ENCODE measurements around the gene FOXF2. TPM values are rescaled to one million over a fixed set of nuclear protein-coding genes. Genes with fewer than 3 reads are reported as not detected.

FOXF2 gene
- total and polyA plus RNA-seq, 7 experiments from 2014 or later = not detected

- ATAC-seq (no peak), DNase-seq (no peak)
- Histone ChIP-seq H3K4me1 (ENCODE audit: control insufficient read depth in 2 of 2, insufficient read depth in 2 of 2, low read length in 2 of 2) (no peaks in the 10 kb centered on the region), H3K36me3 (ENCODE audit: control insufficient read depth in 2 of 3, insufficient read depth in 3 of 3, low read length in 3 of 3) (no peaks in the 10 kb centered on the region), H3K27ac (ENCODE audit: low read depth, low read length) (no peak overlapping the region), H3K27me3 (ENCODE audit: control insufficient read depth in 2 of 2, insufficient read depth in 2 of 2, low read length in 2 of 2) (peaks cover 0 to 10% of the 10 kb centered on the region in 2 donors), H3K9me3 (ENCODE audit: control insufficient read depth in 2 of 3, low read length in 3 of 3) (no peaks in the 10 kb centered on the region), H3K4me3 (ENCODE audit: low read length) (no peak overlapping the region)
- H3K4me3 Mint-ChIP-seq = no peak overlapping the region
- peaks cover 0 to 3% (median 0%) of the 10 kb centered on the region in 5 donors for H3K36me3 Mint-ChIP-seq
- H3K27me3 Mint-ChIP-seq = peaks cover 45 to 59% (median 46%) of the 10 kb centered on the region in 5 donors
- no peak overlapping the region for H3K27ac Mint-ChIP-seq
- peaks cover 0 to 12% (median 4%) of the 10 kb centered on the region in 7 donors for H3K4me1 Mint-ChIP-seq
- ChIA-PET CTCF (interaction anchor here (0.5 kb wide), 1 partner anchor 1190 kb away, joined by 3 read pairs; no protein-coding TSS in a partner anchor), POLR2A (no interaction called here)
- intact Hi-C loops (cut with micrococcal nuclease) = loop anchor here in 1 of 2 donors (5.0 to 10.0 kb wide), 3 partner anchors 674 to 1212 kb away; no protein-coding TSS in a partner anchor
- peaks cover 0 to 1% (median 0%) of the 10 kb centered on the region in 11 donors for H3K9me3 Mint-ChIP-seq
Measured at GRCh38 chr6:1399085-1399780, 9.9 kb downstream of the FOXF2 start.

GRCh38 chr6:1400126-1400850, 10.9 kb downstream of the FOXF2 start:
- intact Hi-C loops (cut with micrococcal nuclease) = no loop called here
- H3K27me3 Mint-ChIP-seq = peaks cover 35 to 48% (median 36%) of the 10 kb centered on the region in 5 donors
- no peak overlapping the region for H3K27ac Mint-ChIP-seq
- ATAC-seq (no peak), DNase-seq (no peak)
- CTCF ChIA-PET = interaction anchor here (0.7 kb wide), 1 partner anchor 806 kb away, joined by 3 read pairs; no protein-coding TSS in a partner anchor
- POLR2A ChIA-PET = no interaction called here
- H3K36me3 Mint-ChIP-seq = peaks cover 0 to 3% (median 0%) of the 10 kb centered on the region in 5 donors
- Histone ChIP-seq H3K27ac (ENCODE audit: low read depth, low read length) (no peak overlapping the region), H3K9me3 (ENCODE audit: control insufficient read depth in 2 of 3, low read length in 3 of 3) (no peaks in the 10 kb centered on the region), H3K4me3 (ENCODE audit: low read length) (no peak overlapping the region), H3K27me3 (ENCODE audit: control insufficient read depth in 2 of 2, insufficient read depth in 2 of 2, low read length in 2 of 2) (peaks cover 0 to 10% of the 10 kb centered on the region in 2 donors), H3K36me3 (ENCODE audit: control insufficient read depth in 2 of 3, insufficient read depth in 3 of 3, low read length in 3 of 3) (no peaks in the 10 kb centered on the region), H3K4me1 (ENCODE audit: control insufficient read depth in 2 of 2, insufficient read depth in 2 of 2, low read length in 2 of 2) (no peaks in the 10 kb centered on the region)
- no peak overlapping the region for H3K4me3 Mint-ChIP-seq
- H3K9me3 Mint-ChIP-seq = peaks cover 0 to 1% (median 0%) of the 10 kb centered on the region in 11 donors
- H3K4me1 Mint-ChIP-seq = peaks cover 0 to 10% (median 4%) of the 10 kb centered on the region in 7 donors

GRCh38 chr6:1402369-1402768, 13.0 kb downstream of the FOXF2 start:
- H3K27me3 ChIP-seq (ENCODE audit: control insufficient read depth in 2 of 2, insufficient read depth in 2 of 2, low read length in 2 of 2) = no peaks in the 10 kb centered on the region
- no peaks in the 10 kb centered on the region for H3K36me3 ChIP-seq (ENCODE audit: control insufficient read depth in 2 of 3, insufficient read depth in 3 of 3, low read length in 3 of 3)
- no peaks in the 10 kb centered on the region for H3K9me3 ChIP-seq (ENCODE audit: control insufficient read depth in 2 of 3, low read length in 3 of 3)
- no peak overlapping the region for H3K4me3 ChIP-seq (ENCODE audit: low read length)
- no peak overlapping the region for H3K27ac ChIP-seq (ENCODE audit: low read depth, low read length)
- POLR2A ChIA-PET = no interaction called here
- Mint-ChIP-seq H3K27me3 (peaks cover 15 to 27% (median 16%) of the 10 kb centered on the region in 5 donors), H3K9me3 (no peaks in the 10 kb centered on the region), H3K36me3 (no peaks in the 10 kb centered on the region), H3K27ac (no peak overlapping the region), H3K4me3 (no peak overlapping the region), H3K4me1 (peaks cover 0 to 3% (median 0%) of the 10 kb centered on the region in 7 donors)
- CTCF ChIA-PET = no interaction called here
- DNase-seq = no peak
- intact Hi-C loops (cut with micrococcal nuclease) = no loop called here
- H3K4me1 ChIP-seq (ENCODE audit: control insufficient read depth in 2 of 2, insufficient read depth in 2 of 2, low read length in 2 of 2) = no peaks in the 10 kb centered on the region
- ATAC-seq = no peak

GRCh38 chr6:1402868-1403267, 13.5 kb downstream of the FOXF2 start:
- H3K4me3 ChIP-seq (ENCODE audit: low read length) = no peak overlapping the region
- H3K27ac ChIP-seq (ENCODE audit: low read depth, low read length) = no peak overlapping the region
- Mint-ChIP-seq H3K36me3 (no peaks in the 10 kb centered on the region), H3K4me1 (no peaks in the 10 kb centered on the region), H3K4me3 (no peak overlapping the region), H3K9me3 (no peaks in the 10 kb centered on the region), H3K27me3 (peaks cover 11 to 23% (median 13%) of the 10 kb centered on the region in 5 donors), H3K27ac (no peak overlapping the region)
- no peak for ATAC-seq
- intact Hi-C loops (cut with micrococcal nuclease) = no loop called here
- ChIA-PET CTCF (no interaction called here), POLR2A (no interaction called here)
- no peaks in the 10 kb centered on the region for H3K36me3 ChIP-seq (ENCODE audit: control insufficient read depth in 2 of 3, insufficient read depth in 3 of 3, low read length in 3 of 3)
- H3K4me1 ChIP-seq (ENCODE audit: control insufficient read depth in 2 of 2, insufficient read depth in 2 of 2, low read length in 2 of 2) = no peaks in the 10 kb centered on the region
- no peaks in the 10 kb centered on the region for H3K27me3 ChIP-seq (ENCODE audit: control insufficient read depth in 2 of 2, insufficient read depth in 2 of 2, low read length in 2 of 2)
- no peak for DNase-seq
- H3K9me3 ChIP-seq (ENCODE audit: control insufficient read depth in 2 of 3, low read length in 3 of 3) = no peaks in the 10 kb centered on the region

GRCh38 chr6:1403851-1404712, 14.7 kb downstream of the FOXF2 start:
- CTCF ChIA-PET = no interaction called here
- no peak overlapping the region for H3K4me3 ChIP-seq (ENCODE audit: low read length)
- no peaks in the 10 kb centered on the region for H3K4me1 ChIP-seq (ENCODE audit: control insufficient read depth in 2 of 2, insufficient read depth in 2 of 2, low read length in 2 of 2)
- Mint-ChIP-seq H3K9me3 (no peaks in the 10 kb centered on the region), H3K4me3 (no peak overlapping the region), H3K27me3 (peaks cover 2 to 17% (median 12%) of the 10 kb centered on the region in 5 donors), H3K4me1 (peaks cover 0 to 2% (median 0%) of the 10 kb centered on the region in 7 donors), H3K36me3 (no peaks in the 10 kb centered on the region), H3K27ac (no peak overlapping the region)
- no peaks in the 10 kb centered on the region for H3K27me3 ChIP-seq (ENCODE audit: control insufficient read depth in 2 of 2, insufficient read depth in 2 of 2, low read length in 2 of 2)
- ATAC-seq (peak; percentile 60), DNase-seq (no peak)
- H3K9me3 ChIP-seq (ENCODE audit: control insufficient read depth in 2 of 3, low read length in 3 of 3) = no peaks in the 10 kb centered on the region
- H3K27ac ChIP-seq (ENCODE audit: low read depth, low read length) = no peak overlapping the region
- intact Hi-C loops (cut with micrococcal nuclease) = no loop called here
- no peaks in the 10 kb centered on the region for H3K36me3 ChIP-seq (ENCODE audit: control insufficient read depth in 2 of 3, insufficient read depth in 3 of 3, low read length in 3 of 3)
- POLR2A ChIA-PET = no interaction called here

GRCh38 chr6:1404713-1405098, 15.3 kb downstream of the FOXF2 start:
- Mint-ChIP-seq H3K4me3 (no peak overlapping the region), H3K27me3 (peaks cover 0 to 20% (median 17%) of the 10 kb centered on the region in 5 donors), H3K4me1 (peaks cover 0 to 2% (median 0%) of the 10 kb centered on the region in 7 donors), H3K27ac (no peak overlapping the region), H3K9me3 (no peaks in the 10 kb centered on the region), H3K36me3 (no peaks in the 10 kb centered on the region)
- DNase-seq = no peak
- ChIA-PET POLR2A (no interaction called here), CTCF (no interaction called here)
- H3K36me3 ChIP-seq (ENCODE audit: control insufficient read depth in 2 of 3, insufficient read depth in 3 of 3, low read length in 3 of 3) = no peaks in the 10 kb centered on the region
- H3K4me1 ChIP-seq (ENCODE audit: control insufficient read depth in 2 of 2, insufficient read depth in 2 of 2, low read length in 2 of 2) = no peaks in the 10 kb centered on the region
- no peak overlapping the region for H3K27ac ChIP-seq (ENCODE audit: low read depth, low read length)
- no peak for ATAC-seq
- no peaks in the 10 kb centered on the region for H3K27me3 ChIP-seq (ENCODE audit: control insufficient read depth in 2 of 2, insufficient read depth in 2 of 2, low read length in 2 of 2)
- intact Hi-C loops (cut with micrococcal nuclease) = no loop called here
- no peaks in the 10 kb centered on the region for H3K9me3 ChIP-seq (ENCODE audit: control insufficient read depth in 2 of 3, low read length in 3 of 3)
- no peak overlapping the region for H3K4me3 ChIP-seq (ENCODE audit: low read length)

All from naive thymus-derived CD4-positive, alpha-beta T cell (primary cell).